GM13977 (cell line): Measurements from ENCODE around the gene RBPJ.
A peak's percentile ranks its signal among the peaks of the same experiment; 100 is the strongest.

Source experiments
- DNase-seq: peaks from one replicate; pipeline ENCODE4 v3.0.0; 2012; ENCODE audit warnings: low spot score
- in situ Hi-C: fragments of 300-500 bp; cut with MboI; formaldehyde crosslinking; loops from one replicate; pipeline ENCODE4 v1.12.0; 2022; ENCODE audit warnings: low sequenced_read_pairs, low pct_unique_long_range_greater_than_20kb, mixed read lengths, inconsistent platforms; ENCODE audit not compliant: unreplicated experiment
- TF ChIP-seq, protein P1 (sequence below): IDR thresholded peaks from 2 replicates; pipeline ENCODE4 v1.5.1; 2012; ENCODE audit warnings: mild to moderate bottlenecking, control low read depth; ENCODE audit not compliant: insufficient read depth; ENCODE audit errors: extremely low read depth, missing control alignments

RBPJ gene

GRCh38 chr4:26404743-26405206 lies 84.0 kb downstream of the RBPJ start:
- TF ChIP-seq, protein P1, sequence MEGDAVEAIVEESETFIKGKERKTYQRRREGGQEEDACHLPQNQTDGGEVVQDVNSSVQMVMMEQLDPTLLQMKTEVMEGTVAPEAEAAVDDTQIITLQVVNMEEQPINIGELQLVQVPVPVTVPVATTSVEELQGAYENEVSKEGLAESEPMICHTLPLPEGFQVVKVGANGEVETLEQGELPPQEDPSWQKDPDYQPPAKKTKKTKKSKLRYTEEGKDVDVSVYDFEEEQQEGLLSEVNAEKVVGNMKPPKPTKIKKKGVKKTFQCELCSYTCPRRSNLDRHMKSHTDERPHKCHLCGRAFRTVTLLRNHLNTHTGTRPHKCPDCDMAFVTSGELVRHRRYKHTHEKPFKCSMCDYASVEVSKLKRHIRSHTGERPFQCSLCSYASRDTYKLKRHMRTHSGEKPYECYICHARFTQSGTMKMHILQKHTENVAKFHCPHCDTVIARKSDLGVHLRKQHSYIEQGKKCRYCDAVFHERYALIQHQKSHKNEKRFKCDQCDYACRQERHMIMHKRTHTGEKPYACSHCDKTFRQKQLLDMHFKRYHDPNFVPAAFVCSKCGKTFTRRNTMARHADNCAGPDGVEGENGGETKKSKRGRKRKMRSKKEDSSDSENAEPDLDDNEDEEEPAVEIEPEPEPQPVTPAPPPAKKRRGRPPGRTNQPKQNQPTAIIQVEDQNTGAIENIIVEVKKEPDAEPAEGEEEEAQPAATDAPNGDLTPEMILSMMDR: no peak

GRCh38 chr4:26406346-26406975 lies 85.6 kb downstream of the RBPJ start:
- in situ Hi-C loops: loop anchor here (10.0 kb wide), 1 partner anchor 342 kb away; no protein-coding TSS in a partner anchor
- TF ChIP-seq, protein P1: no peak
- DNase-seq: no peak

More at GRCh38 chr4:26404743-26405206, 84.0 kb downstream of the RBPJ start:
- in situ Hi-C loops: loop anchor here (10.0 kb wide), 1 partner anchor 340 kb away; no protein-coding TSS in a partner anchor
- DNase-seq: no peak

DNA sequence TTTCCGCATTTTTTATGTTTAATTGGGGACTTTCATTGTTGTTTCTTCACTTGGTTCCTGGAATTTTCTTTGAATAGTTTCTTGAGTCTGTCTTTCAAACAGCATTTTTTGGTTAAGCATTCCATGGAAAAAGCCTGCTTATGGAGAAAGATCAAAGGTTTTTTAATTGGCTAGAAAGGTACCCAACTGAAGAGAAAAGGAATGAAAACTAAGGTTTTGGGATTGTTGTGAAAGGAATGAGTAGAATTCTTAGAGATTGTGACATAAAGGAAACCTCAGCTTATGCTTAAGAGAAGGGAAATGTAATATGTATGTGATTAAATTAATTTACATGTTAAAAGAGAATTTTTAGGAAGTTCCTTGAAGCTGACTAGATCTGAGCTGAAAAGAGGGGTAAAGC lies 86.7 kb downstream of the RBPJ start:
- no peak for DNase-seq
- TF ChIP-seq, protein P1: no peak
- in situ Hi-C loops: loop anchor here (10.0 kb wide), 1 partner anchor 343 kb away; no protein-coding TSS in a partner anchor

- TF ChIP-seq, protein P1: peak; percentile 65
- DNase-seq: peak; percentile 48
- in situ Hi-C loops: no loop called here
Measured at GRCh38 chr4:26410385-26411293, 89.8 kb downstream of the RBPJ start.

DNA sequence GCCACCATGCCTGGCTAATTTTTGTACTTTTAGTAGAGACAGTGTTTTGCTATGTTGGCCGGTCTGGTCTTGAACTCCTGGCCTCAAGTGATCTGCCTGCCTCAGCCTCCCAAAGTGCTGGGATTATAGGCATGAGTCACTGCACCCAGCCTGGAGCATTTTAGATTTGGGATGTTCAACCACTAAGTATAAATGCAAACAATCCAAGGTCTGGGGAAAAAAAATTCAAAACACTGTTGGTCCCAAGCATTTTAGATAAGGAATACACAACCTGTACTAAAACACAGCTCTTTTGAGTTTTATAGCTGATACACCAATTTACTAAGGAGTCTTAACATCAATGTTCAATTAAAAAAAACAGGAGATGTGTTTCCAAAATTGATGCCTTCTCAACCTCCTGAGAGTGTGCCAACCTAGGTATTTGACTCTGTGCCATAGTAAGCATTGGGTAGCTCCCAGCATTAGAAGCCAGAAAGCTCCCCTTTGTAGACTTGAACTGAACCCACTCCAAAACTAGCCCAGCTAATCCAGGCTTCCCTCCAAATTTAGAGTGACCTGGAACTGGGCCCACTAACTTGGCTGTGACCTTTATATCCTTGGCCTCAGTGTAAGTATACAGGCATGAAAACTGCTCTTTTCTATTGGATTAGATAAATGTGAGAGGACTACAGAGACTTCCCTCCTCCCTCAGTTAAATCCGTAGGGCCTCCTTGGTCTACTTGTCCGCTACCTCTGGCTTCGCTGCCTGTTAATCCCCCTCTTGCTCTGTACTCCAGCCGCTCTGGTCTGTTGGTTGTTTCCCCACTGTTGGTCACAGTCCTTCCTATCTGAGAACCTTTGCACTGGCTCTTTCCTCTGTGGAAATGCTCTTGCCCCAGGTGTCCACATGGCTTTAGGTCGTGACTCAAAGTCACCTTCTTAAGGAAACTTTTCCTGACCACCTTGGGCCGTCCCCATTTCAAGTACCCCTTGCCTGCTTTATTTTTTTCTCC lies 91.9 kb downstream of the RBPJ start:
- DNase-seq: no peak
- TF ChIP-seq, protein P1: no peak
- in situ Hi-C loops: no loop called here
